H1 (cell line): Measurements from ENCODE around the gene ANXA6. TPM values are rescaled to one million over a fixed set of nuclear protein-coding genes. Genes with fewer than 3 reads are reported as not detected.

Experiments
- CTCF ChIA-PET: fragments of 300-600 bp; sonication (Branson Sonifier 250); formaldehyde crosslinking; loops from one replicate; lab custom pipeline; 2021; ENCODE audit not compliant: partially characterized antibody; lab: Charles Lee
- POLR2A ChIA-PET: fragments of 300-600 bp; sonication (Branson Sonifier 250); formaldehyde crosslinking; loops from one replicate; lab custom pipeline; 2021; ENCODE audit warnings: inconsistent platforms; ENCODE audit not compliant: partially characterized antibody; lab: Charles Lee
- DNase-seq, 2 experiments: peaks; one replicate each; pipeline versions ENCODE4 v3.0.0 to v3.0.0-alpha.2; 2010 to 2022; ENCODE audit warnings: low spot score in 2 of 2, low read depth in 1 of 2, mixed read lengths in 1 of 2
- FAIRE-seq: peaks from 2 replicates; lab custom pipeline; 2011; peaks lifted over from hg19 to GRCh38; lab: Jason Lieb, UNC
- H2AFZ ChIP-seq: 2 replicates; pipeline ENCODE4 v1.8.1; 2012; ENCODE audit warnings: low read length, inconsistent platforms
- H2AK5ac ChIP-seq: 2 replicates; pipeline ENCODE4 v1.6.1; 2013; ENCODE audit warnings: low read depth, low read length
- H2BK120ac ChIP-seq: replicated peaks from 2 replicates; pipeline ENCODE3; 2013; ENCODE audit warnings: low read depth, low read length, inconsistent platforms
- H2BK12ac ChIP-seq: 2 replicates; pipeline ENCODE4 v1.6.1; 2013; ENCODE audit warnings: low read depth, low read length
- H2BK15ac ChIP-seq: 2 replicates; pipeline ENCODE4 v1.6.1; 2013; ENCODE audit warnings: low read length
- H2BK20ac ChIP-seq: 2 replicates; pipeline ENCODE4 v1.6.1; 2013; ENCODE audit warnings: low read length
- H2BK5ac ChIP-seq: 2 replicates; pipeline ENCODE4 v1.6.1; 2013; ENCODE audit warnings: low read depth, low read length
- H3K14ac ChIP-seq: 2 replicates; pipeline ENCODE4 v1.6.1; 2013; ENCODE audit warnings: inconsistent platforms; ENCODE audit not compliant: insufficient read length
- H3K18ac ChIP-seq: 2 replicates; pipeline ENCODE4 v1.6.1; 2013; ENCODE audit warnings: low read length; ENCODE audit errors: extremely low read depth
- H3K23ac ChIP-seq: 2 replicates; pipeline ENCODE4 v1.6.1; 2013; ENCODE audit warnings: inconsistent platforms; ENCODE audit not compliant: insufficient read length
- H3K23me2 ChIP-seq: 2 replicates; pipeline ENCODE4 v1.6.1; 2013; ENCODE audit warnings: low read depth, low read length
- H3K27ac ChIP-seq: 2 replicates; pipeline ENCODE4 v1.6.1; 2011; ENCODE audit warnings: low read depth, low read length, inconsistent platforms
- H3K27me3 ChIP-seq, 4 experiments: replicated peaks in 1 of 4; 1 replicate in 1 of 4; 2 replicates in 3 of 4; pipeline versions ENCODE4 v1.6.1 to v1.8.1; 2011 to 2013; ENCODE audit warnings: low read length in 3 of 4, mild to moderate bottlenecking in 3 of 4, inconsistent platforms in 2 of 4, mixed read lengths in 2 of 4, moderate library complexity in 1 of 4; ENCODE audit not compliant: control insufficient read depth in 3 of 4, insufficient read depth in 3 of 4; ENCODE audit errors: extremely low read depth in 1 of 4
- H3K36me3 ChIP-seq, 4 experiments: 2 replicates each; pipeline versions ENCODE4 v1.6.1 to v1.8.1; 2011 to 2013; ENCODE audit warnings: mild to moderate bottlenecking in 4 of 4, low read length in 3 of 4, moderate library complexity in 2 of 4, control low read depth in 1 of 4, inconsistent platforms in 1 of 4; ENCODE audit not compliant: insufficient read depth in 4 of 4, control insufficient read depth in 2 of 4
- H3K4ac ChIP-seq: replicated peaks from 2 replicates; pipeline ENCODE3; 2013; ENCODE audit warnings: low read length, low read depth, mixed read lengths, inconsistent platforms; ENCODE audit not compliant: insufficient read length
- H3K4me1 ChIP-seq, 4 experiments: replicated peaks in 1 of 4; 1 replicate in 1 of 4; 2 replicates in 3 of 4; pipeline versions ENCODE4 v1.6.1 to v1.8.1; 2011 to 2013; ENCODE audit warnings: low read length in 3 of 4, inconsistent platforms in 2 of 4, mixed read lengths in 1 of 4; ENCODE audit not compliant: insufficient read depth in 4 of 4, control insufficient read depth in 3 of 4
- H3K4me2 ChIP-seq, 2 experiments: 2 replicates each; pipeline versions ENCODE4 v1.6.1 to v1.8.1; 2011 to 2013; ENCODE audit warnings: low read depth in 2 of 2, low read length in 2 of 2, control low read depth in 1 of 2, inconsistent platforms in 1 of 2, mild to moderate bottlenecking in 1 of 2; ENCODE audit not compliant: insufficient read depth in 1 of 2
- H3K4me3 ChIP-seq, 4 experiments: fragments of 200-600, 300-600 bp in 1 of 4; sonication (generic), shearing (Covaris generic), sonication (Bioruptor Twin) in 1 of 4; 2 replicates each; pipeline versions ENCODE4 v1.5.1 to v1.8.1; 2011 to 2016; ENCODE audit warnings: low read length in 4 of 4, low read depth in 3 of 4, control low read depth in 2 of 4, inconsistent platforms in 2 of 4, mild to moderate bottlenecking in 2 of 4, mixed read lengths in 1 of 4, moderate library complexity in 1 of 4; ENCODE audit not compliant: insufficient read depth in 2 of 4; ENCODE audit errors: extremely low read depth in 1 of 4
- H3K56ac ChIP-seq: replicated peaks from 2 replicates; pipeline ENCODE3; 2013; ENCODE audit warnings: low read depth, mild to moderate bottlenecking, mixed read lengths, low read length, inconsistent platforms; ENCODE audit not compliant: insufficient read length
- H3K79me1 ChIP-seq: 2 replicates; pipeline ENCODE4 v1.6.1; 2013; ENCODE audit warnings: low read depth, low read length, control low read depth
- H3K79me2 ChIP-seq, 2 experiments: 2 replicates each; pipeline versions ENCODE4 v1.6.1 to v1.8.1; 2012 to 2013; ENCODE audit warnings: low read length in 2 of 2, mild to moderate bottlenecking in 2 of 2, inconsistent platforms in 1 of 2; ENCODE audit not compliant: insufficient read depth in 2 of 2, control insufficient read depth in 1 of 2
- H3K9ac ChIP-seq, 4 experiments: replicated peaks in 1 of 4; 1 replicate in 1 of 4; 2 replicates in 3 of 4; pipeline versions ENCODE4 v1.6.1 to v1.8.1; 2011 to 2013; ENCODE audit warnings: low read depth in 3 of 4, low read length in 3 of 4, control low read depth in 2 of 4, mild to moderate bottlenecking in 2 of 4, moderate library complexity in 2 of 4, inconsistent platforms in 1 of 4; ENCODE audit errors: extremely low read depth in 1 of 4
- H3K9me3 ChIP-seq, 2 experiments: 2 replicates each; pipeline versions ENCODE4 v1.6.1 to v1.8.1; 2012 to 2013; ENCODE audit warnings: mild to moderate bottlenecking in 2 of 2, moderate library complexity in 2 of 2, control low read depth in 1 of 2, inconsistent platforms in 1 of 2, low read depth in 1 of 2, low read length in 1 of 2, mixed read lengths in 1 of 2; ENCODE audit not compliant: insufficient read depth in 2 of 2
- H4K20me1 ChIP-seq, 2 experiments: replicated peaks in 1 of 2; 2 replicates each; pipeline versions ENCODE3 to v1.8.1; 2011 to 2013; ENCODE audit warnings: inconsistent platforms in 2 of 2, low read length in 2 of 2, mild to moderate bottlenecking in 1 of 2; ENCODE audit not compliant: insufficient read depth in 2 of 2, control insufficient read depth in 1 of 2
- H4K5ac ChIP-seq: 2 replicates; pipeline ENCODE4 v1.6.1; 2013; ENCODE audit warnings: low read length, low read depth, mixed read lengths, inconsistent platforms; ENCODE audit not compliant: insufficient read length
- H4K8ac ChIP-seq: 2 replicates; pipeline ENCODE4 v1.8.0; 2013; ENCODE audit warnings: mild to moderate bottlenecking, moderate library complexity, low read length, inconsistent platforms; ENCODE audit not compliant: insufficient read depth; ENCODE audit errors: extremely low read depth
- H4K91ac ChIP-seq: replicated peaks from 2 replicates; pipeline ENCODE3; 2013; ENCODE audit warnings: low read length, mixed read lengths, inconsistent platforms; ENCODE audit not compliant: insufficient read length
- ASH2L ChIP-seq: fragments of 200-600, 300-600 bp; sonication (generic); IDR thresholded peaks from one replicate; pipeline ENCODE4 v1.7.1; 2017; ENCODE audit warnings: low read length
- CHD2 ChIP-seq: IDR thresholded peaks from 2 replicates; pipeline ENCODE4 v1.6.1; 2012; ENCODE audit warnings: low read length, improper control_type of control experiment
- CTBP2 ChIP-seq: IDR thresholded peaks from 2 replicates; pipeline ENCODE4 v1.7.0; 2011; ENCODE audit warnings: borderline replicate concordance, mild to moderate bottlenecking, moderate library complexity, mixed read lengths, low read length; ENCODE audit not compliant: insufficient read depth, insufficient read length
- EZH2 ChIP-seq: fragments of 200-600 bp; sonication (generic); IDR thresholded peaks from 2 replicates; pipeline ENCODE4 v1.7.1; 2012; ENCODE audit warnings: low read depth, mild to moderate bottlenecking, moderate library complexity, low read length, inconsistent platforms; ENCODE audit not compliant: severe bottlenecking
- MAFK ChIP-seq: IDR thresholded peaks from 2 replicates; pipeline ENCODE4 v1.6.1; 2012; ENCODE audit warnings: low read depth, mild to moderate bottlenecking, improper control_type of control experiment, low read length
- NANOG ChIP-seq: IDR thresholded peaks from 2 replicates; pipeline ENCODE4 v1.6.1; 2011; ENCODE audit warnings: low read length, low read depth, mild to moderate bottlenecking, inconsistent platforms; ENCODE audit not compliant: insufficient read depth, poor library complexity, severe bottlenecking
- POLR2AphosphoS5 ChIP-seq: IDR thresholded peaks from 2 replicates; pipeline ENCODE4 v1.6.1; 2011; ENCODE audit warnings: low read depth, low read length
- SAP30 ChIP-seq: fragments of 300-600 bp; sonication (generic); IDR thresholded peaks from 2 replicates; pipeline ENCODE4 v1.7.1; 2012; ENCODE audit warnings: low read length, moderate library complexity, mild to moderate bottlenecking, inconsistent platforms; ENCODE audit not compliant: insufficient read depth, insufficient replicate concordance
- TAF7 ChIP-seq: optimal IDR thresholded peaks from 2 replicates; pipeline ENCODE3; 2011; ENCODE audit warnings: low read depth, mild to moderate bottlenecking, inconsistent platforms, low read length, moderate library complexity, borderline replicate concordance
- WGBS, 2 experiments: shearing (Covaris generic) in 1 of 2; methylation state at CpG; one replicate each; pipeline versions ENCODE4 v1.1.6 to v1.1.7; 2013 to 2015; ENCODE audit warnings: low lambda C conversion rate in 2 of 2, mixed read lengths in 2 of 2, inconsistent platforms in 1 of 2, low coverage in 1 of 2, missing lambda C conversion rate in 1 of 2; ENCODE audit not compliant: insufficient replicate concordance in 2 of 2, insufficient coverage in 1 of 2, insufficient read length in 1 of 2; ENCODE audit errors: extremely low coverage in 1 of 2, missing lambda C conversion rate in 1 of 2; 5-methylcytosine and 5-hydroxymethylcytosine counted together
- polyA plus RNA-seq, 7 experiments: library from polyadenylated mRNA; depleted of rRNA in 3 of 7; stranded (reverse) in 5 of 7; unstranded in 2 of 7; fragments of >200 nt in 5 of 7; fragments of 200-250 nt in 2 of 7; gene quantifications; 1 replicate in 5 of 7; 2 replicates in 1 of 7; 4 replicates in 1 of 7; pipeline versions ENCODE4 v1.2.1 to v1.2.3, GENCODE V29; 2011 to 2013; ENCODE audit warnings: missing spikeins in 2 of 7, mixed read lengths in 2 of 7
- total RNA-seq: library from RNA; stranded (reverse); fragmentation: NEBNext Ultra II Directional; extraction: Animal tissue kit (Norgen Biotek cat#: 25700); gene quantifications from 2 replicates; pipeline ENCODE4 v1.2.1, GENCODE V29; 2021
- TF ChIP-seq, protein P1 (sequence below), 3 experiments: IDR thresholded peaks; 1 replicate in 2 of 3; 2 replicates in 1 of 3; pipeline versions ENCODE4 v1.5.1 to v1.6.1; 2011; ENCODE audit warnings: low read length in 3 of 3, mild to moderate bottlenecking in 3 of 3, inconsistent platforms in 2 of 3, low read depth in 1 of 3, moderate library complexity in 1 of 3; ENCODE audit not compliant: insufficient read depth in 1 of 3; ENCODE audit errors: control extremely low read depth in 1 of 3

Gene ANXA6
- total and polyA plus RNA-seq, 2 of the 8 experiments (the other 6 are each of a cell fraction or from before 2014, with no cell fraction given): 61.3 to 78.6 TPM

DNA sequence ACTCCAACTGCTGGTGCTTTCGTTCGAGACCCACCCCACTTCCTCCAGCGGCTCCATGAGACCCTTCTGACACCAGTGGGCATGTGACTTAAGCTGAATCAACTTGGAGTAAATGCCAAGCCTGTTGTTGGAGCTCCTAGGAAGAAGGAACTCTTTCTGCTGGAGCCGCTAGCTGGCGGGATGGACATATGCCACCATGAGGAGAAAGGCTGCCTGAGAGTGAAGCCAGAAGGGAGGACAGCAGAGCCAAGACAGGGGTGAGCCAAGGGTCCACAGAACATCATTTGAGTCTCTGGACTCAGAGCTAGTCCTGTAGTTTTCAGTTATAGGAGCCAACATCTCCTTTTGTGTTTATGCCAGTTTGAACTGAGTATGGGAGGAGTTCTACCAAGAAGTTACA is 35.9 kb downstream of the ANXA6 start:
- CTCF ChIA-PET: interaction anchor here (0.8 to 39.8 kb wide), 9 partner anchors 11 to 120 kb away, joined by 3 to 810 read pairs (median 4); partner anchors contain the start of gene ANXA6
- peaks cover 8 to 21% (median 19%) of the 10 kb centered on the region in 4 experiments; a peak in 7 of 8 replicates for H3K36me3 ChIP-seq

More for the DNA sequence above, 35.9 kb downstream of the ANXA6 start:
- no peak overlapping the region for H2AFZ ChIP-seq
- no peak overlapping the region for H3K27ac ChIP-seq
- H3K9me3 ChIP-seq: no peaks in the 10 kb centered on the region
- H3K23me2 ChIP-seq: no peaks in the 10 kb centered on the region; the same call in 1 of the 2 replicates
- no peak overlapping the region for H3K23ac ChIP-seq
- H2BK12ac ChIP-seq: no peak overlapping the region
- H2BK5ac ChIP-seq: no peak overlapping the region
- no peaks in the 10 kb centered on the region for H3K27me3 ChIP-seq
- H4K5ac ChIP-seq: no peak overlapping the region
- no peak overlapping the region for H3K56ac ChIP-seq
- no peak overlapping the region for H3K4me3 ChIP-seq
- no peak overlapping the region for H2BK120ac ChIP-seq
- no peak overlapping the region for H3K4me2 ChIP-seq
- H3K79me2 ChIP-seq: no peaks in the 10 kb centered on the region
- DNase-seq: no peak
- no peak overlapping the region for H3K14ac ChIP-seq
- WGBS, 2 experiments: 89% methylated on average over 5 of the region's 5 CpGs; no CpG with 5 or more reads in 1 of the 2 experiments
- H3K79me1 ChIP-seq: no peaks in the 10 kb centered on the region
- no peak overlapping the region for H4K8ac ChIP-seq
- no peak overlapping the region for H3K18ac ChIP-seq
- no peak overlapping the region for H3K4ac ChIP-seq
- no peak for FAIRE-seq
- no peak overlapping the region for H2BK20ac ChIP-seq
- no peak overlapping the region for H4K91ac ChIP-seq
- no peak overlapping the region for H3K9ac ChIP-seq
- TF ChIP-seq EZH2: no peak
- no peak for TF ChIP-seq NANOG
- TF ChIP-seq CTBP2: no peak
- TF ChIP-seq TAF7: no peak
- no peak for TF ChIP-seq CHD2
- TF ChIP-seq MAFK: no peak
- TF ChIP-seq, protein P1, sequence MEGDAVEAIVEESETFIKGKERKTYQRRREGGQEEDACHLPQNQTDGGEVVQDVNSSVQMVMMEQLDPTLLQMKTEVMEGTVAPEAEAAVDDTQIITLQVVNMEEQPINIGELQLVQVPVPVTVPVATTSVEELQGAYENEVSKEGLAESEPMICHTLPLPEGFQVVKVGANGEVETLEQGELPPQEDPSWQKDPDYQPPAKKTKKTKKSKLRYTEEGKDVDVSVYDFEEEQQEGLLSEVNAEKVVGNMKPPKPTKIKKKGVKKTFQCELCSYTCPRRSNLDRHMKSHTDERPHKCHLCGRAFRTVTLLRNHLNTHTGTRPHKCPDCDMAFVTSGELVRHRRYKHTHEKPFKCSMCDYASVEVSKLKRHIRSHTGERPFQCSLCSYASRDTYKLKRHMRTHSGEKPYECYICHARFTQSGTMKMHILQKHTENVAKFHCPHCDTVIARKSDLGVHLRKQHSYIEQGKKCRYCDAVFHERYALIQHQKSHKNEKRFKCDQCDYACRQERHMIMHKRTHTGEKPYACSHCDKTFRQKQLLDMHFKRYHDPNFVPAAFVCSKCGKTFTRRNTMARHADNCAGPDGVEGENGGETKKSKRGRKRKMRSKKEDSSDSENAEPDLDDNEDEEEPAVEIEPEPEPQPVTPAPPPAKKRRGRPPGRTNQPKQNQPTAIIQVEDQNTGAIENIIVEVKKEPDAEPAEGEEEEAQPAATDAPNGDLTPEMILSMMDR (IDR thresholded peaks at IDR 0.05; ENCODE audit: control extremely low read depth in 1 of 3, insufficient read depth in 1 of 3, low read depth in 1 of 3, low read length in 3 of 3): no peak
- no peak for TF ChIP-seq ASH2L
- no peak for TF ChIP-seq SAP30
- no peak for TF ChIP-seq POLR2AphosphoS5
- POLR2A ChIA-PET: no interaction called here
- H4K20me1 ChIP-seq: peaks cover 2 to 3% of the 10 kb centered on the region in 2 experiments
- H3K4me1 ChIP-seq: peaks cover 0 to 3% (median 0%) of the 10 kb centered on the region in 4 experiments; a peak in 3 of 7 replicates
- H2AK5ac ChIP-seq: no peak overlapping the region
- H2BK15ac ChIP-seq: no peak overlapping the region
